ENCODE data around the gene GRID1. TPM values are rescaled to one million over a fixed set of nuclear protein-coding genes. Genes with fewer than 3 reads are reported as not detected.

The GRID1 gene
- total RNA-seq, 1 donor from 2014 or later, result 0.75 TPM

- H3K4me3 Mint-ChIP-seq (ENCODE audit: unreplicated experiment), result no peak overlapping the region
- Histone ChIP-seq H3K4me2 (ENCODE audit: low read length) (no peak overlapping the region), H3K4me3 (ENCODE audit: insufficient read depth, low read depth, low read length) (no peak overlapping the region), H3K36me3 (ENCODE audit: insufficient read depth, low read length) (no peaks in the 10 kb centered on the region), H3K9ac (ENCODE audit: low read length) (no peak overlapping the region), H2AFZ (ENCODE audit: low read depth, low read length) (no peak overlapping the region), H4K20me1 (ENCODE audit: insufficient read depth, low read length) (no peaks in the 10 kb centered on the region), H3K27ac (ENCODE audit: low read depth, low read length) (no peak overlapping the region), H3K27me3 (ENCODE audit: insufficient read depth, low read length) (no peaks in the 10 kb centered on the region), H3K9me3 (ENCODE audit: insufficient read depth, low read depth, low read length) (no peaks in the 10 kb centered on the region), H3K4me1 (ENCODE audit: insufficient read depth, low read length) (no peaks in the 10 kb centered on the region), H3K79me2 (ENCODE audit: insufficient read depth, low read length) (no peaks in the 10 kb centered on the region)
- H3K4me1 Mint-ChIP-seq (ENCODE audit: low read depth, unreplicated experiment), result no peaks in the 10 kb centered on the region
- no peak overlapping the region for H3K27ac Mint-ChIP-seq (ENCODE audit: unreplicated experiment)
- DNase-seq (ENCODE audit: low read depth) (no peak), FAIRE-seq (no peak)
- H3K27me3 Mint-ChIP-seq (ENCODE audit: low read depth, unreplicated experiment), result no peaks in the 10 kb centered on the region
- no peak for TF ChIP-seq CTCF (IDR thresholded peaks at IDR 0.05; ENCODE audit: insufficient read depth, low read depth, low read length)
- no peak for TF ChIP-seq EZH2 (IDR thresholded peaks at IDR 0.05; ENCODE audit: insufficient read depth, low read length)
- peaks cover 3% of the 10 kb centered on the region for H3K9me3 Mint-ChIP-seq (ENCODE audit: unreplicated experiment)
- H3K36me3 Mint-ChIP-seq (ENCODE audit: low read depth, unreplicated experiment), result no peaks in the 10 kb centered on the region
Measured at GRCh38 chr10:86001521-86001920, 365.1 kb downstream of the GRID1 start.

GRCh38 chr10:85997544-85997943, 369.1 kb downstream of the GRID1 start:
- no peaks in the 10 kb centered on the region for H3K36me3 Mint-ChIP-seq (ENCODE audit: low read depth, unreplicated experiment)
- H3K27ac Mint-ChIP-seq (ENCODE audit: unreplicated experiment), result no peak overlapping the region
- no peak overlapping the region for H3K4me3 ChIP-seq (ENCODE audit: insufficient read depth, low read depth, low read length)
- H3K4me3 Mint-ChIP-seq (ENCODE audit: unreplicated experiment), result no peak overlapping the region
- no peak overlapping the region for H2AFZ ChIP-seq (ENCODE audit: low read depth, low read length)
- H3K27ac ChIP-seq (ENCODE audit: low read depth, low read length), result no peak overlapping the region
- no peak overlapping the region for H3K4me2 ChIP-seq (ENCODE audit: low read length)
- no peaks in the 10 kb centered on the region for H3K9me3 ChIP-seq (ENCODE audit: insufficient read depth, low read depth, low read length)
- H3K27me3 ChIP-seq (ENCODE audit: insufficient read depth, low read length), result no peaks in the 10 kb centered on the region
- no peaks in the 10 kb centered on the region for H3K36me3 ChIP-seq (ENCODE audit: insufficient read depth, low read length)
- no peaks in the 10 kb centered on the region for H3K4me1 ChIP-seq (ENCODE audit: insufficient read depth, low read length)
- H3K27me3 Mint-ChIP-seq (ENCODE audit: low read depth, unreplicated experiment), result peaks cover 9% of the 10 kb centered on the region
- TF ChIP-seq CTCF (IDR thresholded peaks at IDR 0.05; ENCODE audit: insufficient read depth, low read depth, low read length) (no peak), EZH2 (IDR thresholded peaks at IDR 0.05; ENCODE audit: insufficient read depth, low read length) (no peak)
- H3K9ac ChIP-seq (ENCODE audit: low read length), result no peak overlapping the region
- H3K9me3 Mint-ChIP-seq (ENCODE audit: unreplicated experiment), result peaks cover 7% of the 10 kb centered on the region
- DNase-seq (ENCODE audit: low read depth), result no peak
- H4K20me1 ChIP-seq (ENCODE audit: insufficient read depth, low read length), result no peaks in the 10 kb centered on the region
- no peak for FAIRE-seq
- H3K4me1 Mint-ChIP-seq (ENCODE audit: low read depth, unreplicated experiment), result no peaks in the 10 kb centered on the region
- H3K79me2 ChIP-seq (ENCODE audit: insufficient read depth, low read length), result no peaks in the 10 kb centered on the region

- Mint-ChIP-seq H3K4me1 (ENCODE audit: low read depth, unreplicated experiment) (no peaks in the 10 kb centered on the region), H3K27me3 (ENCODE audit: low read depth, unreplicated experiment) (peaks cover 9% of the 10 kb centered on the region), H3K36me3 (ENCODE audit: low read depth, unreplicated experiment) (no peaks in the 10 kb centered on the region), H3K4me3 (ENCODE audit: unreplicated experiment) (no peak overlapping the region), H3K9me3 (ENCODE audit: unreplicated experiment) (peaks cover 7% of the 10 kb centered on the region), H3K27ac (ENCODE audit: unreplicated experiment) (no peak overlapping the region)
- Histone ChIP-seq H3K36me3 (ENCODE audit: insufficient read depth, low read length) (no peaks in the 10 kb centered on the region), H2AFZ (ENCODE audit: low read depth, low read length) (no peak overlapping the region), H3K27me3 (ENCODE audit: insufficient read depth, low read length) (no peaks in the 10 kb centered on the region), H3K4me2 (ENCODE audit: low read length) (no peak overlapping the region), H3K4me1 (ENCODE audit: insufficient read depth, low read length) (no peaks in the 10 kb centered on the region), H3K4me3 (ENCODE audit: insufficient read depth, low read depth, low read length) (no peak overlapping the region), H3K9ac (ENCODE audit: low read length) (no peak overlapping the region), H4K20me1 (ENCODE audit: insufficient read depth, low read length) (no peaks in the 10 kb centered on the region), H3K27ac (ENCODE audit: low read depth, low read length) (no peak overlapping the region), H3K79me2 (ENCODE audit: insufficient read depth, low read length) (no peaks in the 10 kb centered on the region), H3K9me3 (ENCODE audit: insufficient read depth, low read depth, low read length) (no peaks in the 10 kb centered on the region)
- TF ChIP-seq CTCF (IDR thresholded peaks at IDR 0.05; ENCODE audit: insufficient read depth, low read depth, low read length) (peak; percentile 30), EZH2 (IDR thresholded peaks at IDR 0.05; ENCODE audit: insufficient read depth, low read length) (no peak)
- FAIRE-seq (no peak), DNase-seq (ENCODE audit: low read depth) (no peak)
Measured at GRCh38 chr10:85995791-85996190, 370.8 kb downstream of the GRID1 start.
